Brain pericyte (primary cell): ENCODE results near the gene IPCEF1.

ENCODE experiments used
- DNase-seq: peaks from one replicate; pipeline ENCODE4 v3.0.0-alpha.2; 2012; ENCODE audit warnings: low read depth, low spot score

IPCEF1 gene

DNA sequence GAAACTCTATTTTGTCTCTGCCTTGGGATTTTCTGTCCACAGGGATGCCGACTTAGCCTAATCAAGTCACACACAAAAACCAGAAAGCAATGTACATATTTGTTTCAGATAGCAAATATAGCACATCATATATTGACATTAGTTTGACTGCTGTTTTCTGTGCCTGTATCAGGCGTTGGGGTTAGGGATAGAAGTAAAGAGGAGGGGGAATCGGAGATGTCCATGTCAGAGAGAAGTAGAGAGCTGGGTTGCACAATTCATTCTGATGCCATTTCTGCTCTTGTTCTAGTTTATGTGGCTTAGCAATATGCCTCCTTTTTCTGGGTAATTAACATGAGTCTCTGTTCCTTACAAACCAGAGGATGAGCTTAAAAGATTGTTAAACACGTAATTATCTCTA is 14.7 kb upstream of the IPCEF1 start:
- DNase-seq = no peak

DNA sequence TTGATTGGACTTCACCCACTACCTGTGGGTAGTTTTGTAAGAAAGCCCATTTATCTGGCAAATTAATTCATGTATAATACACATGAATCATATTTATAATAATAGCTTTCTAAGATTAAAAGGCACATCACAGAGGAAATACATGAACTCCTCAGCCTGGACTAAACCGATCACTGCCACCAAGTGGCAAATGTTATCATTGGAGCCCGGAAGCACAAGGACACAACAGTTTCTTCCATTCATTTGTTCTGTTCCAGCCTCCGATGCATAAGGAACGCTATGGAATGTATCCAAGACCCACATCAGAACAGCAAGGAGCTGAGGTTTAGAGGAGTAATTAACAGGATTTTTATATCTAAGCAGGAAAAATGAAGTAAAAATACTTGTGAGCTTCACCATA is 13.9 kb upstream of the IPCEF1 start:
- no peak for DNase-seq

GRCh38 chr6:154367839-154368695 is 11.5 kb upstream of the IPCEF1 start:
- no peak for DNase-seq

- DNase-seq = no peak
Measured at GRCh38 chr6:154367336-154367735, 10.7 kb upstream of the IPCEF1 start.

DNA sequence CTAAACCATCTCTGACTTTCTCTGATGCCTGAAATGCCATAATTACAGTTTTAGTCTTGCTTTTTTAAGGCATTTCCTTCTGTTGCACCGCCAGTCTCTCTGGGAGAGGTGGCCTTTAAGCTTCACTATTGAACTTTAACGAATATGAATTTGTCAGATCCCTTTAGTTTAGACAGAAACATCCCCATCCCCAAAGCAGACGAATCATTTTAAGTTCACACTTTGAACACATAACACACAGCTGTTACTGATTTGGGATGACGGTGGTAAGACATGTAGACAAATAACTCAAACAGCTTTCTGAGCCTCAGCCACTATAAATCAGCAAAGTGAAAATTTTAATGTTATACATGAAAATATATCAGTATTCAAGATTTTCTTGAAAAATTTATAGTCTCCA is 7.2 kb upstream of the IPCEF1 start:
- DNase-seq = no peak

- DNase-seq = no peak
Measured at GRCh38 chr6:154361476-154361875, 4.9 kb upstream of the IPCEF1 start.

GRCh38 chr6:154360476-154360875 is 3.9 kb upstream of the IPCEF1 start:
- no peak for DNase-seq

GRCh38 chr6:154359679-154360078 is 3.1 kb upstream of the IPCEF1 start:
- no peak for DNase-seq

DNA sequence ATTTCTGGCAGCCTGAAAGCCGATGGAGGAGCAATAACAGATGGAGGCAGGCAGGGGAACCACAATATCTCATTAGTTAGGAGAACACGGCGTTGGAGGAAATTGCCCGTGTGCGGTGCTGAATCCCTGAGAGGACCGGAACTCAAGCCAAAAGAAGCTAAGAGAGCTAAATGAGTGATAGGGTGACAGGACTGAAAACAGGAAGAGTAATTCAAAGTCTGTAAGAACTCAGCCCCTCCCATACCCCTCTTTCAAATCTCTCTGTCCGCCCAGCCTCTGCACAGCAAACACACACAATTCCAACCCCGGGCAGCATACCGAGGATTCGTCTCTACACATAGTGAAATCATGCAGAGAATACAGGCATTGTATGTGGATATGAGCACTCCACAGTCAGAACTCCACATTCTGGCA is 2.6 kb upstream of the IPCEF1 start:
- DNase-seq = no peak

DNA sequence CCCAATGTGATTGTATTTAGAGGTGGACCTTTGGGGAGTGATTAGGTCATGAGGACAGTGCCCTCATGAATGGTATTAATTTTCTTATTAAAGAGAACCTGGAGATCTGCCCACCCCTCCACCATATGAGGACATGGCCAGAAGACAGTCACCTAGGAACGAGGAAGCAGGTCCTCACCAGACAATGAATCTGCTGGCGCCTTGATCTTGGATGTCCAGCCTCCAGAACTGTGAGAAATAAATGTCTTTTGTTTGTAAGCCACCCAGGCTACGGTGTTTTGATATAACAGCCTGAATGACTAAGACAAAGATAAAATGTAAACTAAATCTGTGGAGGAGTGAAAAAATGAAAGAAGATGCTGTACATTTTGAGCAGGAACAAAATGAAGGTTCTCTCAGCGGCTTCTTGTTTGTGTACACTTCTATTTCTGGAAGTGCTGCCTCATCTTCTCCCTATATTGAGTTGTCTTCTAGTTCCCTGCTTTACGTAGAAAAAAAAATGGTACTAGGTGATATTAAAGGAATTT is 1.5 kb upstream of the IPCEF1 start:
- DNase-seq = no peak

DNA sequence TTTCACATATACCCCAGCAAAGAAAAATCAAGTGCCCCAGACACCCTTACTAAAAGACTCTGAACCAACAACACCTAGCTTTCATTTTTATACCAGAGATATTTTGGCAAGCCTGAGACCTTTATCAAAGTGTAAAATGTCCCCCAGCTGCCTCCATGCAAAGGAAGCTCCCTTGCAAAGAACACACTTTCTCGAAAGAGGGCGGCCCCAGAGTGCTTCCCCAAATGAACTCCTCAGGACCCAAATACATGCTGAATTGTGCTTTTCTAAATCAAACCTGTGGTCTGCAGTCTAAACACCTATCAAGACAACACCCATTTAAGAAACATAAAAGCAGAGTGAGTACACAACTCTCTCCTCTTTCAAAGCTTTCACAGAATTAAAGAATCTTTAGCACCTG is 490 bp downstream of the IPCEF1 start:
- DNase-seq = no peak

GRCh38 chr6:154354265-154354777 is 2.3 kb downstream of the IPCEF1 start:
- no peak for DNase-seq

DNA sequence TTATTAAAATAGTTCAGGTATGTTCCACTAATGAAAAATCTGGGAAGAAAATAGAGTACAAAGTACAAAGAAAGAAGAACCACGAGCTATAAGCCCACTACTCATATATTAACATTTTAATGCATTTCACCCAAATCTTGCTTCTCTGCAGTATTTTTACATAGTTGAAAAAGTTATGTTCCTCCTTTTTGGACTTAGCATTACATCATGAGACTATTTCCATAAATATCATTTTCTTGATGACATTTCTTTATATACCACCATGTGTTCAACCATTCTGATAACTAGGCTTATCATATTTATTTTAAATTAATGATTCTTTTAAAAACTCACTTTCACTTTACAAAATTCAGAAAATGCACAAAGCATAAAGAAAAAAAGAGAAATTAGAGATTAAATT is 3.0 kb downstream of the IPCEF1 start:
- DNase-seq = no peak

DNA sequence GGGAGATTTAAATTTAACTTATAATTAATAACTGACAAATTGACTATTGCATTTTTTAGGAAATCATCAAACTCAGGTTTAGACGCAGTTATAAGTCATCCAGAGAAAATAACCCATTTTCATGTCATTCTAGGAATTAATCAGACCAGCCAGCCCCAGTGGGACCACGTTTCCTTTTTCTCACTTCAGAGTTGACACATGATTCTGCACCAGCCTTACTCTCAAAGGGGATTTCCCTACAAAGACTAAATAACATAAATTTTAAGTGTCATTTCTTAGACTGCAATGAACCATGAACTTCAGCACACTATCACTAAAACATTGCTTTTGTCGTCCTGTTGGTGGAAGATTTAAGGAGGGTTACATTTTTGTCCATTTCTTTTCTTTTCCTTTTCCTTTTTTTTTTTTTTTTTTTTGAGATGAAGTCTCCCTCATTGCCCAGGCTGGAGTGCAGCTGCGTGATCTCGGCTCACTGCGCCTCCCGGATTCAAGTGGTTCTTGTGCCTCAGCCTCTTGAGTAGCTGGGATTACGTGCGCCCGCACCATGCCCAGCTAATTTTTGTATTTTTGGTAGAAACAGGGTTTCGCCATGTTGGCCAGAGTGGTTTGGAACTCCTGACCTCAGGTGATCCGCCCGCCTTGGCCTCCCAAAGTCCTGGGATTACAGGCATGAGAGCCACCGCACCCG is 3.6 kb downstream of the IPCEF1 start:
- DNase-seq = no peak

GRCh38 chr6:154350293-154350692 is 6.3 kb downstream of the IPCEF1 start:
- DNase-seq = no peak

DNA sequence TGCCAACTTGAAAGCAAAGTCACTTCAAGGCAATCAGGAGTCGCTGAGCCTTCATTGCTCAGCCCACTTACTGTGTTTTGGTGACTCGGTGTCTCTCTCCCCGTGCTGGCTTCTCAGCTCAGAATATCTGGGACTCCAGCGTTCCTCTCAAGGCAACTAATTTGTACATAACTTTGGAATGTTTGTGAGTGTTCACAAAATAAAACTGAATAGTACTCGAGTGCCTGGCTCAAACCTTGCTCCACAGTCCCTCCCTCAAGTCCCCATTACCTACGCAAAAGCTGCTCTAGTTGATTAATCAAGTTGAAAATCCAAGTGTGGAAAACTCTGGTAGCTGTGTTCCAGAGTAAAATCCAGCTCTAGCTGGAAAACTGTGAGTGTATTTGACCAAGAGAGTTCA is 8.6 kb downstream of the IPCEF1 start:
- DNase-seq = no peak

GRCh38 chr6:154345811-154346210 is 10.8 kb downstream of the IPCEF1 start:
- DNase-seq = no peak

GRCh38 chr6:154343473-154344308 is 12.9 kb downstream of the IPCEF1 start:
- DNase-seq = no peak

DNA sequence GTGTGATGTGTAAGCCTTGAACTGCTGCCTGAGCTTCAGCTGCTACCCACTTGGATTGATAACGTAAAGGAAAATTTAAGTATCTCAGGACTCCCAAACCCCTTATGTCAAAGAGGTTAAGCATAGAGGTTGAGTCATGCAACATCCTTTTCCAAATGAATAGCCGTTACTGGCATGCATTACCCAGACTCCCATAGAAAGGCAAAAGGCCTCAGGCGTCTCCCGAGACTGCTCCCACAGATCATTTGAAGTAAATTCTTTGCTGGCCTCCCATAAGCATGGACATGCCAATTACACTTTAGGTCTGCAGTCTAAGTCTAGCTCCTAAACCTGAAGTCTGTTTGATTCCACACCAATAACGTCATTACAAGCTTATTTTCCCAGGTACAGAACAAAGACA is 14.7 kb downstream of the IPCEF1 start:
- DNase-seq = no peak

DNA sequence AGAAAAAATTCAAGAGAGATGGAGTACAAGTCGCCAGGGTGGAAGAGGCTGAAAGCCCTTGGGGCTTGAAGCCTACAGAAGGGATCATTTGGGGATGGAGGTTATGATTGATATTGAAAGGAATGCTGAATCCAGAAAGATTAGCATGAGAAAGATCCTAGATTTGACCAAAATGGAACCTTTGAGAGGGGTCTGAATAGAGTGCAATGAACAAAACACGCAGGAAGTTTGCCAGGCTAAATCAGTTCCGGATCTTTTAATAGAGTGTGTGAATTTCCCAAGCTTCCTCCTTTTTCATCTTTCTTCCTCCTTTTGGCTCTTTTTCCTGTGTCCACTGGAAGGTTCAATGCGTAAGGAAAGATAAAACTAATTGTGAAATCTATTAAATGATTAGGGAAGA is 15.3 kb downstream of the IPCEF1 start:
- no peak for DNase-seq

GRCh38 chr6:154337406-154338005 is 19.1 kb downstream of the IPCEF1 start:
- no peak for DNase-seq
